Measurements from ENCODE around the gene YARS1.

YARS1 gene

GRCh38 chr1:32769524-32770220 is 47.5 kb downstream of the YARS1 start:
- H3K27ac ChIP-seq = no peak overlapping the region
- H3K4me3 ChIP-seq (ENCODE audit: low read depth, low read length) = no peak overlapping the region
- in situ Hi-C loops (cut with HindIII; ENCODE audit: low pct_ligation_motif_present, low sequenced_read_pairs) = no loop called here
- TF ChIP-seq CTCF (IDR thresholded peaks at IDR 0.05; ENCODE audit: low read depth, low read length, missing control alignments) = no peak
- DNase-seq = no peak
- no peaks in the 10 kb centered on the region for H3K27me3 ChIP-seq (replicated peaks)
- H3K36me3 ChIP-seq (replicated peaks) = peaks cover 15% of the 10 kb centered on the region

GRCh38 chr1:32768110-32768850 is 48.9 kb downstream of the YARS1 start:
- Histone ChIP-seq H3K27ac (no peak overlapping the region), H3K4me3 (ENCODE audit: low read depth, low read length) (no peak overlapping the region), H3K36me3 (replicated peaks) (peaks cover 2% of the 10 kb centered on the region), H3K27me3 (replicated peaks) (no peaks in the 10 kb centered on the region)
- in situ Hi-C loops (cut with HindIII; ENCODE audit: low pct_ligation_motif_present, low sequenced_read_pairs) = no loop called here
- DNase-seq = no peak
- no peak for TF ChIP-seq CTCF (IDR thresholded peaks at IDR 0.05; ENCODE audit: low read depth, low read length, missing control alignments)

GRCh38 chr1:32767641-32768040 is 49.5 kb downstream of the YARS1 start:
- TF ChIP-seq CTCF (IDR thresholded peaks at IDR 0.05; ENCODE audit: low read depth, low read length, missing control alignments) = no peak
- in situ Hi-C loops (cut with HindIII; ENCODE audit: low pct_ligation_motif_present, low sequenced_read_pairs) = no loop called here
- Histone ChIP-seq H3K4me3 (ENCODE audit: low read depth, low read length) (no peak overlapping the region), H3K27ac (no peak overlapping the region), H3K36me3 (replicated peaks) (no peaks in the 10 kb centered on the region), H3K27me3 (replicated peaks) (no peaks in the 10 kb centered on the region)
- DNase-seq = no peak

- TF ChIP-seq CTCF (IDR thresholded peaks at IDR 0.05; ENCODE audit: low read depth, low read length, missing control alignments) = no peak
- H3K27me3 ChIP-seq (replicated peaks) = no peaks in the 10 kb centered on the region
- in situ Hi-C loops (cut with HindIII; ENCODE audit: low pct_ligation_motif_present, low sequenced_read_pairs) = no loop called here
- no peak overlapping the region for H3K27ac ChIP-seq
- H3K36me3 ChIP-seq (replicated peaks) = no peaks in the 10 kb centered on the region
- no peak for DNase-seq
- H3K4me3 ChIP-seq (ENCODE audit: low read depth, low read length) = no peak overlapping the region
These were observed 50.0 kb downstream of the YARS1 start for GRCh38 chr1:32767156-32767555.

GRCh38 chr1:32766328-32766972 is 50.7 kb downstream of the YARS1 start:
- H3K27ac ChIP-seq = no peak overlapping the region
- H3K4me3 ChIP-seq (ENCODE audit: low read depth, low read length) = no peak overlapping the region
- no peak for TF ChIP-seq CTCF (IDR thresholded peaks at IDR 0.05; ENCODE audit: low read depth, low read length, missing control alignments)
- no peaks in the 10 kb centered on the region for H3K36me3 ChIP-seq (replicated peaks)
- DNase-seq = no peak
- in situ Hi-C loops (cut with HindIII; ENCODE audit: low pct_ligation_motif_present, low sequenced_read_pairs) = no loop called here
- no peaks in the 10 kb centered on the region for H3K27me3 ChIP-seq (replicated peaks)
